IMR-90 (cell line): Measurements from ENCODE around the gene MOB3B. TPM values are rescaled to one million over a fixed set of nuclear protein-coding genes. Genes with fewer than 3 reads are reported as not detected.

Experiments
- ATAC-seq: fragments of 200-7000 bp; cut with Tn5 transposase; 2 replicates; pipeline ENCODE4 v1.9.1; 2020; ENCODE audit warnings: low read depth, mild to moderate bottlenecking, moderate library complexity
- BruUV-seq: library from RNA; stranded (reverse); fragments of 400-500 nt; replicated peaks from 2 replicates; lab custom pipeline; 2021; lab: Mats Ljungman, UMichigan
- CTCF ChIA-PET: fragments of 300-600 bp; formaldehyde crosslinking; extraction: SDS; loops from one replicate; lab custom pipeline; 2021; ENCODE audit warnings: antibody characterized with exemption; lab: Yijun Ruan, JAX
- POLR2A ChIA-PET: fragments of 300-600 bp; sonication (Branson Sonifier 250); formaldehyde crosslinking; loops from one replicate; lab custom pipeline; 2022; ENCODE audit warnings: antibody characterized with exemption; ENCODE audit not compliant: unreplicated experiment; lab: Charles Lee
- DNase-seq: peaks from one replicate; pipeline ENCODE4 v3.0.0; 2013
- H2AFZ ChIP-seq: replicated peaks from 2 replicates; pipeline ENCODE3; 2013; ENCODE audit warnings: low read length, mild to moderate bottlenecking; ENCODE audit not compliant: poor library complexity
- H2AK5ac ChIP-seq: 2 replicates; pipeline ENCODE4 v1.6.1; 2013; ENCODE audit warnings: low read depth, low read length, inconsistent platforms
- H2AK9ac ChIP-seq: replicated peaks from 2 replicates; pipeline ENCODE3; 2013; ENCODE audit warnings: mild to moderate bottlenecking, low read depth, low read length, moderate library complexity; ENCODE audit not compliant: poor library complexity
- H2BK120ac ChIP-seq: 2 replicates; pipeline ENCODE4 v1.6.1; 2013; ENCODE audit warnings: low read depth, low read length, inconsistent platforms
- H2BK15ac ChIP-seq: 3 replicates; pipeline ENCODE4 v1.6.1; 2013; ENCODE audit warnings: low read depth, low read length, inconsistent platforms
- H2BK20ac ChIP-seq: 2 replicates; pipeline ENCODE4 v1.6.1; 2013; ENCODE audit warnings: low read depth, mild to moderate bottlenecking, inconsistent platforms, low read length, moderate library complexity
- H2BK5ac ChIP-seq: 2 replicates; pipeline ENCODE4 v1.6.1; 2013; ENCODE audit warnings: mild to moderate bottlenecking, low read depth, low read length, inconsistent platforms; ENCODE audit not compliant: poor library complexity, severe bottlenecking
- H3K14ac ChIP-seq: replicated peaks from 2 replicates; pipeline ENCODE4 v1.6.1; 2013; ENCODE audit warnings: low read depth, low read length, inconsistent platforms
- H3K18ac ChIP-seq: 2 replicates; pipeline ENCODE4 v1.6.1; 2013; ENCODE audit warnings: low read depth, low read length, control low read depth
- H3K23ac ChIP-seq: 2 replicates; pipeline ENCODE4 v1.6.1; 2013; ENCODE audit warnings: low read depth, low read length, inconsistent platforms
- H3K27ac ChIP-seq: 2 replicates; pipeline ENCODE4 v1.5.1; 2013; ENCODE audit warnings: mild to moderate bottlenecking, control low read depth, low read length; ENCODE audit not compliant: insufficient read depth
- H3K27me3 ChIP-seq: 2 replicates; pipeline ENCODE4 v1.6.1; 2013; ENCODE audit warnings: low read length; ENCODE audit not compliant: control insufficient read depth, insufficient read depth
- H3K36me3 ChIP-seq: 2 replicates; pipeline ENCODE4 v1.6.1; 2013; ENCODE audit warnings: low read length, mixed read lengths; ENCODE audit not compliant: control insufficient read depth, insufficient read depth
- H3K4ac ChIP-seq: 2 replicates; pipeline ENCODE4 v1.6.1; 2013; ENCODE audit warnings: low read depth, low read length, inconsistent platforms
- H3K4me1 ChIP-seq: 2 replicates; pipeline ENCODE4 v1.6.1; 2013; ENCODE audit warnings: low read length, mixed read lengths; ENCODE audit not compliant: control insufficient read depth, insufficient read depth
- H3K4me2 ChIP-seq: 2 replicates; pipeline ENCODE4 v1.6.1; 2013; ENCODE audit warnings: low read depth, mild to moderate bottlenecking, control low read depth, low read length, moderate library complexity
- H3K4me3 ChIP-seq: 2 replicates; pipeline ENCODE4 v1.5.1; 2013; ENCODE audit warnings: low read depth, mild to moderate bottlenecking, control low read depth, low read length, moderate library complexity; ENCODE audit not compliant: insufficient read depth
- H3K56ac ChIP-seq: 2 replicates; pipeline ENCODE4 v1.6.1; 2013; ENCODE audit warnings: low read length, inconsistent platforms; ENCODE audit not compliant: insufficient read depth; ENCODE audit errors: extremely low read depth
- H3K79me1 ChIP-seq, 2 experiments: 2 replicates each; pipeline ENCODE4 v1.6.1; 2013; ENCODE audit warnings: low read length in 2 of 2, inconsistent platforms in 1 of 2, low read depth in 1 of 2
- H3K9ac ChIP-seq: 2 replicates; pipeline ENCODE4 v1.6.1; 2013; ENCODE audit warnings: low read depth, low read length, control low read depth
- H3K9me1 ChIP-seq: 2 replicates; pipeline ENCODE4 v1.6.1; 2013; ENCODE audit warnings: low read length, inconsistent platforms; ENCODE audit not compliant: insufficient read depth
- H3K9me3 ChIP-seq: 2 replicates; pipeline ENCODE4 v1.6.1; 2013; ENCODE audit warnings: low read length; ENCODE audit not compliant: control insufficient read depth, insufficient read depth
- H4K20me1 ChIP-seq: 2 replicates; pipeline ENCODE4 v1.6.1; 2013; ENCODE audit warnings: low read length, inconsistent platforms; ENCODE audit not compliant: insufficient read depth
- H4K5ac ChIP-seq: 2 replicates; pipeline ENCODE4 v1.6.1; 2013; ENCODE audit warnings: mild to moderate bottlenecking, low read depth, low read length, control low read depth
- H4K8ac ChIP-seq, 2 experiments: 2 replicates each; pipeline ENCODE4 v1.6.1; 2013; ENCODE audit warnings: low read depth in 2 of 2, low read length in 2 of 2, control low read depth in 1 of 2, inconsistent platforms in 1 of 2
- H4K91ac ChIP-seq: 2 replicates; pipeline ENCODE4 v1.6.1; 2013; ENCODE audit warnings: low read depth, low read length, inconsistent platforms; ENCODE audit not compliant: insufficient read depth
- BHLHE40 ChIP-seq: fragments of 150-350 bp; IDR thresholded peaks from 2 replicates; pipeline ENCODE4 v1.6.1; 2016; ENCODE audit warnings: mild to moderate bottlenecking, low read depth, low read length
- CHD1 ChIP-seq: IDR thresholded peaks from 2 replicates; pipeline ENCODE4 v1.6.1; 2012; ENCODE audit warnings: low read depth, low read length, improper control_type of control experiment
- NFE2L2 ChIP-seq: fragments of 150-350 bp; IDR thresholded peaks from 2 replicates; pipeline ENCODE4 v1.6.1; 2016; ENCODE audit warnings: low read depth, mild to moderate bottlenecking, low read length
- WGBS, 2 experiments: methylation state at CpG; one replicate each; pipeline versions ENCODE4 v1.1.5 to v1.1.7; 2013; ENCODE audit warnings: missing lambda C conversion rate in 2 of 2; ENCODE audit not compliant: insufficient read length in 1 of 2; ENCODE audit errors: extremely low coverage in 2 of 2; 5-methylcytosine and 5-hydroxymethylcytosine counted together
- dilution Hi-C: fragments of 300-500 bp; cut with HindIII; formaldehyde crosslinking; loops from one replicate; pipeline ENCODE4 v1.14.3; 2018; ENCODE audit warnings: low sequenced_read_pairs; ENCODE audit not compliant: unreplicated experiment
- in situ Hi-C: fragments of 300-500 bp; cut with MboI; formaldehyde crosslinking; loops from 3 replicates; pipeline ENCODE4 v1.14.3; 2019; ENCODE audit warnings: low sequenced_read_pairs, inconsistent platforms, mixed read lengths
- intact Hi-C: fragments of 100-400 bp; cut with micrococcal nuclease; formaldehyde crosslinking; loops from 2 replicates; pipeline ENCODE4 v1.10.0; 2022
- polyA plus RNA-seq, 3 experiments: library from polyadenylated mRNA; depleted of rRNA; stranded (reverse); fragments of >200 nt; gene quantifications; 2 replicates each; pipeline ENCODE4 v1.2.3, GENCODE V29; 2012; ENCODE audit warnings: low replicate concordance in 1 of 3
- total RNA-seq: library from RNA; depleted of rRNA; stranded (reverse); fragments of >200 nt; gene quantifications from 2 replicates; pipeline ENCODE4 v1.2.3, GENCODE V29; 2012
- TF ChIP-seq, protein P1 (sequence below): fragments of 150-350 bp; IDR thresholded peaks from 2 replicates; pipeline ENCODE4 v1.6.1; 2017; ENCODE audit warnings: mild to moderate bottlenecking, antibody characterized with exemption, low read length, low read depth

Gene MOB3B
- total and polyA plus RNA-seq, 2 of the 4 experiments (the other 2 are of a cell fraction): under 0.01 to 0.02 TPM

DNA sequence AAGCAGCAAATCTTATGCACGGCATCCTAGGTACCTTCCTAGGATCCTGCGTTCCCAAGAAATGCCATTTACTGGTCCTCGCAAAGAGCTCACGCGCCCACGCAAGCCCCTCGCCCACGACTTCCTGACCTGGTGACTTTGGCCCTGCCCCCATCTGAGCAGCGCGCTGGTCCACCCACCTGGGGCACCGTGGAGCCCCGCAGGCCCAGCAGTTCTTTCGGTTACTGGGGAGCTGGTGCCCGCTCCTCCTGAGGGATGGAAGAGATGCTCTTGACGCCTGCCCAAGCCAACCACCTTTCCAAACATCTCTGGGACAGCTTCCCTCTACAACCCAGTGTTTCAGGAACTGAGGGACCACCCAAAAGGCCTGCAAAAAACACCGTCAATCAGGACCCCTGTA lies 249.4 kb downstream of the MOB3B start:
- Histone ChIP-seq H4K91ac (no peak overlapping the region), H2BK5ac (no peak overlapping the region), H2BK15ac (no peak overlapping the region), H3K14ac (no peak overlapping the region), H3K18ac (no peak overlapping the region), H3K56ac (no peak overlapping the region), H3K4me3 (no peak overlapping the region), H2AFZ (no peak overlapping the region), H3K4ac (no peak overlapping the region), H3K9me3 (no peaks in the 10 kb centered on the region), H3K27ac (no peak overlapping the region), H4K8ac (no peak overlapping the region), H3K23ac (no peak overlapping the region), H3K36me3 (no peaks in the 10 kb centered on the region), H2BK20ac (no peak overlapping the region), H4K20me1 (no peaks in the 10 kb centered on the region), H2AK9ac (no peak overlapping the region), H3K9ac (no peak overlapping the region), H3K27me3 (peaks cover 6% of the 10 kb centered on the region), H3K4me2 (no peak overlapping the region), H3K79me1 (no peaks in the 10 kb centered on the region), H2BK120ac (no peak overlapping the region), H3K4me1 (peaks cover 4% of the 10 kb centered on the region; the same call in 1 of the 2 replicates), H3K9me1 (no peaks in the 10 kb centered on the region), H4K5ac (no peak overlapping the region), H2AK5ac (no peak overlapping the region)
- TF ChIP-seq, protein P1, sequence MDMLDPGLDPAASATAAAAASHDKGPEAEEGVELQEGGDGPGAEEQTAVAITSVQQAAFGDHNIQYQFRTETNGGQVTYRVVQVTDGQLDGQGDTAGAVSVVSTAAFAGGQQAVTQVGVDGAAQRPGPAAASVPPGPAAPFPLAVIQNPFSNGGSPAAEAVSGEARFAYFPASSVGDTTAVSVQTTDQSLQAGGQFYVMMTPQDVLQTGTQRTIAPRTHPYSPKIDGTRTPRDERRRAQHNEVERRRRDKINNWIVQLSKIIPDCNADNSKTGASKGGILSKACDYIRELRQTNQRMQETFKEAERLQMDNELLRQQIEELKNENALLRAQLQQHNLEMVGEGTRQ: no peak
- TF ChIP-seq CHD1 (no peak), NFE2L2 (no peak), BHLHE40 (no peak)
- ATAC-seq: no peak
- no peak for DNase-seq
- ChIA-PET CTCF (no interaction called here), POLR2A (no interaction called here)
- intact Hi-C loops: no loop called here
- in situ Hi-C loops: no loop called here
- dilution Hi-C loops: no loop called here
- 88% methylated on average over 5 of the region's 16 CpGs; no CpG with 5 or more reads in 1 of the 2 experiments for WGBS, 2 experiments
- no TSS peak for BruUV-seq
